ENCODE data around the gene TOE1.

TOE1 gene

GRCh38 chr1:45379524-45379923 lies 39.6 kb downstream of the TOE1 start:
- no peaks in the 10 kb centered on the region for H3K27me3 ChIP-seq (ENCODE audit: insufficient read depth, poor library complexity, severe bottlenecking)
- TF ChIP-seq POLR2AphosphoS5 (IDR thresholded peaks at IDR 0.05; ENCODE audit: low read depth) (no peak), SPI1 (IDR thresholded peaks at IDR 0.05; ENCODE audit: borderline replicate concordance, low read depth) (no peak), GABPA (IDR thresholded peaks at IDR 0.05; ENCODE audit: low read depth) (no peak), CTCF (IDR thresholded peaks at IDR 0.05; ENCODE audit: insufficient read depth, low read length) (no peak)
- TF ChIP-seq, protein P1, sequence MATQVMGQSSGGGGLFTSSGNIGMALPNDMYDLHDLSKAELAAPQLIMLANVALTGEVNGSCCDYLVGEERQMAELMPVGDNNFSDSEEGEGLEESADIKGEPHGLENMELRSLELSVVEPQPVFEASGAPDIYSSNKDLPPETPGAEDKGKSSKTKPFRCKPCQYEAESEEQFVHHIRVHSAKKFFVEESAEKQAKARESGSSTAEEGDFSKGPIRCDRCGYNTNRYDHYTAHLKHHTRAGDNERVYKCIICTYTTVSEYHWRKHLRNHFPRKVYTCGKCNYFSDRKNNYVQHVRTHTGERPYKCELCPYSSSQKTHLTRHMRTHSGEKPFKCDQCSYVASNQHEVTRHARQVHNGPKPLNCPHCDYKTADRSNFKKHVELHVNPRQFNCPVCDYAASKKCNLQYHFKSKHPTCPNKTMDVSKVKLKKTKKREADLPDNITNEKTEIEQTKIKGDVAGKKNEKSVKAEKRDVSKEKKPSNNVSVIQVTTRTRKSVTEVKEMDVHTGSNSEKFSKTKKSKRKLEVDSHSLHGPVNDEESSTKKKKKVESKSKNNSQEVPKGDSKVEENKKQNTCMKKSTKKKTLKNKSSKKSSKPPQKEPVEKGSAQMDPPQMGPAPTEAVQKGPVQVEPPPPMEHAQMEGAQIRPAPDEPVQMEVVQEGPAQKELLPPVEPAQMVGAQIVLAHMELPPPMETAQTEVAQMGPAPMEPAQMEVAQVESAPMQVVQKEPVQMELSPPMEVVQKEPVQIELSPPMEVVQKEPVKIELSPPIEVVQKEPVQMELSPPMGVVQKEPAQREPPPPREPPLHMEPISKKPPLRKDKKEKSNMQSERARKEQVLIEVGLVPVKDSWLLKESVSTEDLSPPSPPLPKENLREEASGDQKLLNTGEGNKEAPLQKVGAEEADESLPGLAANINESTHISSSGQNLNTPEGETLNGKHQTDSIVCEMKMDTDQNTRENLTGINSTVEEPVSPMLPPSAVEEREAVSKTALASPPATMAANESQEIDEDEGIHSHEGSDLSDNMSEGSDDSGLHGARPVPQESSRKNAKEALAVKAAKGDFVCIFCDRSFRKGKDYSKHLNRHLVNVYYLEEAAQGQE (IDR thresholded peaks at IDR 0.05; ENCODE audit: insufficient replicate concordance, low read depth) = no peak
- DNase-seq (ENCODE audit: low read depth in 1 of 2, low spot score in 1 of 2) = no peak

DNA sequence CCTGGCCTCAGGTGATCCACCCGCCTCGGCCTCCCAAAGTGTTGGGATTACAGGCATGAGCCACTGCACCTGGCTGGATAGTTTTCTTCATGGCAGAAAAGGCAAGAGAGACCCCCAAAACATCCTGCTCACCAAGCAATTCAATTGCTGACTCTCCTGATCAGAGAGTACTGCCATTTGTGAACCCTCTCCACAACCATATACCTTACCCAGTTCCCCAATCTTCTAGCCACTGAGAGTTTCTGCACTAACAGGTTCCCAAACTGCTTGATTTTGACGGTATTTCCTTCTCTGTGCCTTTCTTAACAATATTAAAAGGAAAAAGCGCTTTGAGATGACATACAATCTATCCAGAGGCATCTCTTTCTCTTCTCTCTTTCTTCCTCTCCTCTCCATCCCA lies 40.2 kb downstream of the TOE1 start:
- no peak for TF ChIP-seq CTCF (IDR thresholded peaks at IDR 0.05; ENCODE audit: insufficient read depth, low read length)
- TF ChIP-seq, protein P1 (IDR thresholded peaks at IDR 0.05; ENCODE audit: insufficient replicate concordance, low read depth) = no peak
- TF ChIP-seq GABPA (IDR thresholded peaks at IDR 0.05; ENCODE audit: low read depth) = no peak
- TF ChIP-seq SPI1 (IDR thresholded peaks at IDR 0.05; ENCODE audit: borderline replicate concordance, low read depth) = no peak
- no peak overlapping the region for H3K4me3 ChIP-seq (replicated peaks; ENCODE audit: insufficient read depth, low read length)
- H3K27ac ChIP-seq (replicated peaks) = no peak overlapping the region
- no peaks in the 10 kb centered on the region for H3K27me3 ChIP-seq (ENCODE audit: insufficient read depth, poor library complexity, severe bottlenecking)
- DNase-seq (ENCODE audit: low read depth in 1 of 2, low spot score in 1 of 2) = no peak

More at GRCh38 chr1:45379524-45379923, 39.6 kb downstream of the TOE1 start:
- Histone ChIP-seq H3K27ac (replicated peaks) (no peak overlapping the region), H3K4me3 (replicated peaks; ENCODE audit: insufficient read depth, low read length) (no peak overlapping the region)

DNA sequence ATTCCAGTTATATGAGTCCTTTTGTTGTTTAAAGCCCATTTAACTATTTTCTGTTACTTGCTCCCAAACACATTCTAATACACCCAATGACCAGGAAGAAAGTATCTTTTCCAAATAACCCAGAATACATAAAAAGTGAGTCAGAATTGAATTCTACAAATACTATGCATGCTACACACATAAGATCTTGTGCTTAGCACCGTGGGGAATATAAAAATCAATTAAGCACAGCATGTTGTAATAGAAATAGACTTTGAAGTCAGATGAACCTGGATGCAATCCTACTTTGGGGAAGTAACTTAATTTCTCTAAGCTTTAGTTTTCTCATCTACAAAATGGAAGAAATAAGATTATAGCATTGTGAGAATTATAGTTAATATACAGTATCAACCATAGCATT lies 40.8 kb downstream of the TOE1 start:
- no peak for DNase-seq (ENCODE audit: low read depth in 1 of 2, low spot score in 1 of 2)
- TF ChIP-seq GABPA (IDR thresholded peaks at IDR 0.05; ENCODE audit: low read depth) (no peak), SPI1 (IDR thresholded peaks at IDR 0.05; ENCODE audit: borderline replicate concordance, low read depth) (no peak), POLR2AphosphoS5 (IDR thresholded peaks at IDR 0.05; ENCODE audit: low read depth) (no peak)
- Histone ChIP-seq H3K27me3 (ENCODE audit: insufficient read depth, poor library complexity, severe bottlenecking) (no peaks in the 10 kb centered on the region), H3K27ac (replicated peaks) (no peak overlapping the region), H3K4me3 (replicated peaks; ENCODE audit: insufficient read depth, low read length) (no peak overlapping the region)

DNA sequence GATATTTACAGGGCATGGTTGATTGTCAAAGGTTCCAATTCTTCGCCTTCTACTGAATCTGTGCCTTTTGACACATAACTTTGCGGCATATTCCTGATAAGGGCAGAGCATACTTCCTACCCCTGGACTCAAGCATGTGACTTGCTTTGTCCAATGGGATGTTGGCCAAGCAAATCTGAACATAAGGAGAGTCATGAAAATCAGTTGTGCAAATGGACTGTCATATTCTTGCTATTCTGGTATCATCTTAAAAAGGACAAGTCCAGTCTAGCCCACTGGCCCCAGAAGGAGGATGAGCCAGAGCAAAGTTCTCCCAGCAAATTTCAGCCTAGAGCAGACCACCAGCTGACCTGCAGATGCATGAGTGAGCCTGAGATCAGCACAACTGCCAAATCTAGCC lies 41.3 kb downstream of the TOE1 start:
- no peaks in the 10 kb centered on the region for H3K27me3 ChIP-seq (ENCODE audit: insufficient read depth, poor library complexity, severe bottlenecking)
- no peak overlapping the region for H3K4me3 ChIP-seq (replicated peaks; ENCODE audit: insufficient read depth, low read length)
- no peak overlapping the region for H3K27ac ChIP-seq (replicated peaks)
- DNase-seq (ENCODE audit: low read depth in 1 of 2, low spot score in 1 of 2) = no peak
- no peak for TF ChIP-seq CTCF (IDR thresholded peaks at IDR 0.05; ENCODE audit: insufficient read depth, low read length)
- TF ChIP-seq SPI1 (IDR thresholded peaks at IDR 0.05; ENCODE audit: borderline replicate concordance, low read depth) = no peak
- no peak for TF ChIP-seq POLR2AphosphoS5 (IDR thresholded peaks at IDR 0.05; ENCODE audit: low read depth)
- no peak for TF ChIP-seq GABPA (IDR thresholded peaks at IDR 0.05; ENCODE audit: low read depth)
- TF ChIP-seq, protein P1 (IDR thresholded peaks at IDR 0.05; ENCODE audit: insufficient replicate concordance, low read depth) = no peak
